NCI-H345 (cell line): ENCODE data around the gene CDCA4.
A peak's percentile ranks its signal among the peaks of the same experiment; 100 is the strongest.

Experiments used
- DNase-seq: peaks from one replicate; lab custom pipeline; 2025; lab: John Stamatoyannopoulos, UW

Gene CDCA4

DNA sequence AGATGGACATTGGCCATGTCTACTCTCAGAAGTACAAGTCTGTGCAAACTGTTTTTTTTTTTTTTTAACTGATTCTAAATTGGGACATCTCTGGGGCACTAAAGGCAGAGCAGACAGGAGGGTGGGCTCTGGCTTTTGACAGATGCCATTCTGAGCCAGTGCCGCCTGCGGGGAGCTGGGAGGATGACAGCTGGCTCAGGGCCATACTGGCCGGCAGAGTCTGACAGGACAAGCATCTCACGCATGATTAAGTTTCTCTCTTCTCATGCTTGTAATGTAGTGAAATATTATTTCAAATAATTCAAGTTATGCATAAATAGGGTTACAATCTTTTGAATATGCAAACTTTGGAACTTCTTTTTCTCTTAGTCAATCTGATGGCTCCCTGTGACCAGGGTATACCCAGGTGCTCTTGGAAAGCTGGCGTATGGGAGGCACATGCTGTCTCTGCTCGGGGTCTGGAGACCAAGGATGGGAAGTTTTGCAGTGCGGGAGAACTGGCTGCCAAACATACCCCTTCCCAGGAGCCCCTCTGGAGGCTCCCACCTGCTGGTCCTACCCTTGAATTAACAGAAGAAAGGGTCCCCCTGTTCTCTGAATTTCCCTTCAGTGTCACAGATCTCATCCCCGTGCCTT, 7.6 kb downstream of the CDCA4 start:
- DNase-seq = no peak

DNA sequence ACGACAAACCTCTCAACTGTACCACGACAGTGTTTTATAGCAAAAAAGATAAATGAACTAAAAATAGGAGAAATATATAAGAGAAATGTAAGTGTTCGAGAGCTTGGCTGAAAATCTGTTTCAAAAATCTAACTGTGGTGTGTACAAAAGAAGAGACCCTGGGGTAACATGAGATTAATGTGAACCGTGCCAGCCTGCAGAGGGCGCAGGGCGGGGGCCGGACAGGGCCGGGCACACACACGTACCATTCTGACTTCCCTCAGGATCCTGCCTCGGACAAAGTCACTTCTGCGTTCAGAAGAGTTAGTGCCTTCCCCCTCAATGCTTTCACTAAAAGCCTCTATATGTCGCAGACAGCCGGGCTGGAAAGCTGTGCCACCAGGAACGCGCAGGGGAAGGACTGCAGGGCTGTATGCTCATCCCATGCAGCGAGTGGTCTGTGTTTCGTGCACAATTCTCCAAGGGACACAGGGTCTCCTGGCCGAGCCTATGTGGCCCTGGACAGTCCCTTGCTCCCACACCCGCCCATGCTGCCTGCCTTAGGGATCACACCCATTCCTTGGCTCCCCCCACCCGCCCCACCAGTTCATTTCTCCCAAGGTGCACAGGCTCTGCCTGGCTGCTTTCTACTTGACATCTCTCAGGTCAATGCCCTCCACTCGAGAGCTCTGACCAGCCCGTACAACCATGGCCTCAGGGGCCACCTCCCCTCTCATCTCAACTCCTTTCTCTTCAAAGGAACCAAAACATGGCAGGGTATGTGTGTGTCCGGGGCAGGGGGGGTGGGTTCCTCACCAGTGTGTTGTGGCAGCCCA, 8.5 kb downstream of the CDCA4 start:
- DNase-seq = no peak

DNA sequence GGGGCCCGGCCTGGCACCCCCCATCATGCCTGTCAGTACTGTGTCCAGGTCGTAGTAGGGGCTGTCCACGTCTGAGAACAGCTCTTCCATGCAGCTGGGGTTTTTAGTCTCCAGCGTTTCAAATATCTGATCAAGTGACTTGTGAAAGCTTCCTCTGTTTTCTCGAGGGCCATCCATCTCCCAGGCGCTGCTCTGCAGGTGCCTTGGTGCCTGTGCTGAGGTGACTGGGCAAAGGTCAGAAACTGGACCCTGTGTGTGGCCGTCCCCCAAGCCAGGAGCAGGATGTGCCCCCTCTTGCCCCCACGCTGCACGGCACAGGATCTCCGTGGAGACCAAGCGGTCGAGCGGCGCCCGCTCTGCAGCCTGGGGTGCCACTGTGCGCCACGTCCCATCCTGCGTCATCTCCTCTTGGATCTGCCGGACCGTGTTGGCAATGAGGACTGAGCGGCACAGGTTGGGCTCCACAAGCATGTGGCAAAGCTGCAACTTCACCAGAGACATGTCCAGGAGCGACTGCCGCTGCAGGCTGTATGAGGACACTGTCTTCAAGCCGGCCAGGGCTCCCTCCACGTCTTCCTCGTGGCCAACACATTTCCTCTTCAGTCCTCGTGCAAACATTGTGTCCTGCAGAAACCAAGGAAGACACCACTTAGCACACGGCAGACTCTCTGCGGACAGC, 9.4 kb downstream of the CDCA4 start:
- no peak for DNase-seq

DNA sequence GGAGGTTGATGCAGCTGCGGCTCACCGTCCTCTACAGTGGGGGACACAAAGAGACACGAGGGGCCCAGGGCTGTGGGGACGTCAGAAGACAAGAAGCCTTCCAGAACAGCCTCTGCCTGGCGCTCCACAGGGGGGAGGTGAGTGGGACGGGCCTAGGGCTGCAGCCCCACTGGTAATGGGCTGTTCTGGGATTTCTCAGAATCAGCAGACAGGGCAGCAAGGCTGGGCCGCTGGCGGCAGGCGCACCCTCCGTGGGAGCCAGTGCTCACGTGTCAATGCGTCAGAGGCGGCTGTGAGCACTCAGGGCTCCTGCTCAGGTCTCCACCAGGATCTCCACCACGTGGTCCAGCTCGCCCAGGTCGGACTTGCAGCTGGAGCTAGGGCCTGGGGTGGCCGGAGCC, 10.0 kb downstream of the CDCA4 start:
- no peak for DNase-seq

GRCh38 chr14:105010106-105010505, 10.8 kb downstream of the CDCA4 start:
- DNase-seq = no peak

GRCh38 chr14:105007593-105008264, 13.2 kb downstream of the CDCA4 start:
- no peak for DNase-seq

- no peak for DNase-seq
Observed at GRCh38 chr14:105006831-105007592, 13.9 kb downstream of the CDCA4 start.

- DNase-seq = no peak
Observed at GRCh38 chr14:105005929-105006830, 14.7 kb downstream of the CDCA4 start.

- no peak for DNase-seq
Observed at GRCh38 chr14:105005329-105005928, 15.5 kb downstream of the CDCA4 start.

DNA sequence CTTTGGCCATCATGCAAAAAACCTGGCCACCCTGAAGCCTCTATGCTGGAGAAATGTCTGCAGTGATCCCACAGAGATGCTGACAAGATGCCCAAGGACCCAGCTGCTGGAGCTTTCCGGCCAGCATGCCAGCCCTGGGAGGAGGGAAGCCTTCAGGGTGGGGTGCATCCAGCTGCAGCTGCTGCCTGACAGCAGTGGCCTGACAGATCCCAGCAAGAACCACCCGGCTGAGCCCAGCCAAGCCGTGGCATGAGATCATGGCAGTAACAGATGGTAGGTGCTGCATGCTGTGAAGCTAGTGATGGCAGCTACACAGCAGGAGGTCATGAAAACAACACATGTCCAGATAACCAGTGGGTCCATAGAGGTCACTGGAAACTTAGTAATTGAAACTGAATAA, 21.5 kb downstream of the CDCA4 start:
- DNase-seq = no peak

DNA sequence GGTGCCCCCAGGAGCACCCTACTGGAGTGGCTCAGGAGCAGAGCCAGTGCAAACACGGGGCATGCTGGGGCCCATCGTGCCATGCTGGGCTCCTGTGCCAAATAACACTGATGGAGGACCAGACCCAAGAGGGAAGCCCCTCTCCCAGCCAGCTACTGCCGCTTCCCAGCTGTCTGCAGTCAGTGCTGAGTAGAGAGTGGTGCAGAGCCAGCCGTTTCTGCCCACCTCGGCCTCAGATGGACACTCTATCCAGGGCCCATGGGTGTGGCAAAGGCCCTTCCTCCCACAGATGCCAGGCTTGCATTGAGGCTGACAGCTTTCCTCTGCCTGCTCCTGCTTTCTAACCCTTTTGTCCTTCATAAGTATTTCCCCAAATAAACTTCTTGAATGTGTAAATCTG, 22.1 kb downstream of the CDCA4 start:
- DNase-seq = peak; percentile 83

DNA sequence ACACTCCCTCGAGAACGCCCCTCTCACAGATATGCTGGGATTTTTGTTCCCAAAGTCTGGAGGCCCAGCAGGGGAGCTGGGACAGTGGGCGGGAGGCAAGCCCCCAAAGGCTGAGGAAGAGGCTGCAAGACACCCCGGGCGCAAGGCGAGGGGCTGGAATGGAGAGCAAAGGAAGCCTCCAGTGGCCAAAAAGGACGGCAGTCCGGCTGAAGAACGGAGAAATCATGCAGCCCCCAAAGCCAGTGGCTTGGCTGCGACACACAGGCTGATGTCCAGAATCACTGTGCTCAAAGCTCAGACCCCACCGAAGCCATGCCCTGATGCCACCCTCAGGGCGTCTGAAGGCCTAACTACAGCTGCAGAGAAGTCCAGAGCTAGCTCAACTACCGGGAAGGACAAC, 24.4 kb downstream of the CDCA4 start:
- no peak for DNase-seq

- no peak for DNase-seq
Observed at GRCh38 chr14:104996032-104996431, 24.9 kb downstream of the CDCA4 start.

GRCh38 chr14:104994978-104995377, 25.9 kb downstream of the CDCA4 start:
- no peak for DNase-seq

GRCh38 chr14:104993808-104994591, 26.9 kb downstream of the CDCA4 start:
- DNase-seq = no peak

GRCh38 chr14:104993306-104993705, 27.6 kb downstream of the CDCA4 start:
- DNase-seq = no peak

GRCh38 chr14:104992501-104992900, 28.4 kb downstream of the CDCA4 start:
- DNase-seq = no peak

DNA sequence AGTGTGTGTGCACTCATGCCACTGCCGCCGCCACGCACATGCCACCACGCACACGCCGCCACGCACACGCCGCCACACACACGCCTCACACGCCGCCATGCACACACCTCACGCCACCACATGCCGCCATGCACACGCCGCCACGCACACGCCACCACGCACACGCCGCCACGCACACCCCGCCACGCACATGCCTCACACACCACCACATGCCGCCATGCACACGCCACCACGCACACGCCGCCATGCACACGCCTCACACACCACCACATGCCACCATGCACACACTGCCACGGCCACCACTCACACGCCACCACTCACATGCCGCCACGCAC, 29.0 kb downstream of the CDCA4 start:
- DNase-seq = no peak

- no peak for DNase-seq
Observed at GRCh38 chr14:104989951-104990303, 31.0 kb downstream of the CDCA4 start.
